ENCODE data around the gene VAV2.

Gene VAV2

GRCh38 chr9:133980864-133981588 is 11.1 kb downstream of the VAV2 start:
- no peak for DNase-seq (ENCODE audit: low read depth in 2 of 2)

GRCh38 chr9:133979921-133980863 is 11.9 kb downstream of the VAV2 start:
- DNase-seq (ENCODE audit: low read depth in 2 of 2): no peak

- DNase-seq (ENCODE audit: low read depth in 2 of 2): no peak
These were observed 12.7 kb downstream of the VAV2 start for GRCh38 chr9:133979273-133979920.

GRCh38 chr9:133978899-133979272 is 13.2 kb downstream of the VAV2 start:
- no peak for DNase-seq (ENCODE audit: low read depth in 2 of 2)

- no peak for DNase-seq (ENCODE audit: low read depth in 2 of 2)
These were observed 13.8 kb downstream of the VAV2 start for GRCh38 chr9:133978226-133978898.

- DNase-seq (ENCODE audit: low read depth in 2 of 2): no peak
These were observed 14.5 kb downstream of the VAV2 start for GRCh38 chr9:133977421-133978201.

- DNase-seq (ENCODE audit: low read depth in 2 of 2): no peak
These were observed 15.2 kb downstream of the VAV2 start for GRCh38 chr9:133976887-133977286.

GRCh38 chr9:133976191-133976861 is 15.8 kb downstream of the VAV2 start:
- no peak for DNase-seq (ENCODE audit: low read depth in 2 of 2)

- DNase-seq (ENCODE audit: low read depth in 2 of 2): no peak
These were observed 16.6 kb downstream of the VAV2 start for GRCh38 chr9:133975511-133975910.

GRCh38 chr9:133974631-133975341 is 17.3 kb downstream of the VAV2 start:
- no peak for DNase-seq (ENCODE audit: low read depth in 2 of 2)

- DNase-seq (ENCODE audit: low read depth in 2 of 2): no peak
These were observed 18.1 kb downstream of the VAV2 start for GRCh38 chr9:133973791-133974630.

GRCh38 chr9:133973111-133973790 is 18.9 kb downstream of the VAV2 start:
- no peak for DNase-seq (ENCODE audit: low read depth in 2 of 2)

GRCh38 chr9:133971981-133972941 is 19.9 kb downstream of the VAV2 start:
- no peak for DNase-seq (ENCODE audit: low read depth in 2 of 2)

- no peak for DNase-seq (ENCODE audit: low read depth in 2 of 2)
These were observed 20.8 kb downstream of the VAV2 start for GRCh38 chr9:133971121-133971951.

GRCh38 chr9:133970581-133971058 is 21.5 kb downstream of the VAV2 start:
- no peak for DNase-seq (ENCODE audit: low read depth in 2 of 2)

Measured in fibroblast of skin of left quadriceps (primary cell).